SK-N-MC (cell line): Measurements from ENCODE around the gene PPP2CA.
"Not testable (repeated sequence)": the region's sequence is repeated elsewhere in the genome, so short reads cannot be mapped to it uniquely, and the experiment has no call there.

ENCODE experiments used
- DNase-seq: peaks from one replicate; pipeline ENCODE4 v3.0.0-alpha.2; 2011; ENCODE audit warnings: low read depth, low spot score
- H3K27ac ChIP-seq: fragments of 200-600 bp; sonication (generic); 2 replicates; pipeline ENCODE4 v1.5.1; 2016; ENCODE audit warnings: mixed run types
- H3K36me3 ChIP-seq: fragments of 200-600 bp; sonication (generic); 2 replicates; pipeline ENCODE4 v1.6.1; 2017; ENCODE audit warnings: antibody characterized with exemption, low read length, mixed read lengths; ENCODE audit not compliant: insufficient read depth
- H3K4me3 ChIP-seq: fragments of 200-600 bp; sonication (generic); 2 replicates; pipeline ENCODE4 v1.5.1; 2016
- H3K9ac ChIP-seq: fragments of 200-600 bp; sonication (generic); 2 replicates; pipeline ENCODE4 v1.8.0; 2017; ENCODE audit warnings: mixed run types, mixed read lengths; ENCODE audit not compliant: insufficient read length
- H3K9me3 ChIP-seq: fragments of 200-600 bp; sonication (generic); 2 replicates; pipeline ENCODE4 v1.6.1; 2017; ENCODE audit warnings: low read depth, mild to moderate bottlenecking, antibody characterized with exemption, low read length, moderate library complexity, mixed read lengths
- EZH2 ChIP-seq: fragments of 200-600 bp; sonication (generic); IDR thresholded peaks from one replicate; pipeline ENCODE4 v1.6.1; 2017; ENCODE audit warnings: antibody characterized with exemption
- FOXP2 ChIP-seq: optimal IDR thresholded peaks from 2 replicates; pipeline ENCODE3; 2011; ENCODE audit warnings: mild to moderate bottlenecking, moderate library complexity; ENCODE audit not compliant: insufficient read depth; ENCODE audit errors: extremely low read length, control extremely low read depth
- POLR2AphosphoS5 ChIP-seq: IDR thresholded peaks from 2 replicates; pipeline ENCODE4 v1.6.1; 2012; ENCODE audit warnings: mild to moderate bottlenecking, low read depth, low read length, borderline replicate concordance

The PPP2CA gene

GRCh38 chr5:134225780-134226440, at the start of gene PPP2CA:
PPP2CA (minus strand) TSS chr5:134226073; CDS start chr5:134225861, 212 bp downstream.
- peak; percentile 93 for DNase-seq
- Histone ChIP-seq H3K36me3 (peaks cover 35% of the 10 kb centered on the region), H3K4me3 (peak within 1 kb of the TSS; percentile 92), H3K9me3 (no peaks in the 10 kb centered on the region), H3K27ac (peak within 1 kb of the TSS; percentile 90), H3K9ac (peak within 1 kb of the TSS; percentile 98)
- TF ChIP-seq EZH2 (no peak), FOXP2 (peak; percentile 47), POLR2AphosphoS5 (peak; percentile 86)

GRCh38 chr5:134273642-134274395, 47.9 kb upstream of the PPP2CA start:
- Histone ChIP-seq H3K9me3 (no peaks in the 10 kb centered on the region), H3K9ac (no peak overlapping the region), H3K36me3 (no peaks in the 10 kb centered on the region), H3K27ac (no peak overlapping the region), H3K4me3 (no peak overlapping the region)
- DNase-seq, result no peak
- no peak for TF ChIP-seq FOXP2
- no peak for TF ChIP-seq EZH2
- TF ChIP-seq POLR2AphosphoS5, result no peak

- no peaks in the 10 kb centered on the region for H3K36me3 ChIP-seq
- H3K4me3 ChIP-seq, result no peak overlapping the region
- DNase-seq, result no peak
- no peak overlapping the region for H3K9ac ChIP-seq
- no peaks in the 10 kb centered on the region for H3K9me3 ChIP-seq
- no peak overlapping the region for H3K27ac ChIP-seq
- no peak for TF ChIP-seq EZH2
- TF ChIP-seq POLR2AphosphoS5, result no peak
- no peak for TF ChIP-seq FOXP2
Measured at GRCh38 chr5:134271059-134271458, 45.2 kb upstream of the PPP2CA start.

GRCh38 chr5:134268919-134269318, 43.0 kb upstream of the PPP2CA start:
- no peak for DNase-seq
- Histone ChIP-seq H3K9me3 (no peaks in the 10 kb centered on the region), H3K27ac (no peak overlapping the region), H3K4me3 (no peak overlapping the region), H3K36me3 (no peaks in the 10 kb centered on the region), H3K9ac (no peak overlapping the region)
- no peak for TF ChIP-seq FOXP2
- no peak for TF ChIP-seq EZH2
- TF ChIP-seq POLR2AphosphoS5, result no peak

DNA sequence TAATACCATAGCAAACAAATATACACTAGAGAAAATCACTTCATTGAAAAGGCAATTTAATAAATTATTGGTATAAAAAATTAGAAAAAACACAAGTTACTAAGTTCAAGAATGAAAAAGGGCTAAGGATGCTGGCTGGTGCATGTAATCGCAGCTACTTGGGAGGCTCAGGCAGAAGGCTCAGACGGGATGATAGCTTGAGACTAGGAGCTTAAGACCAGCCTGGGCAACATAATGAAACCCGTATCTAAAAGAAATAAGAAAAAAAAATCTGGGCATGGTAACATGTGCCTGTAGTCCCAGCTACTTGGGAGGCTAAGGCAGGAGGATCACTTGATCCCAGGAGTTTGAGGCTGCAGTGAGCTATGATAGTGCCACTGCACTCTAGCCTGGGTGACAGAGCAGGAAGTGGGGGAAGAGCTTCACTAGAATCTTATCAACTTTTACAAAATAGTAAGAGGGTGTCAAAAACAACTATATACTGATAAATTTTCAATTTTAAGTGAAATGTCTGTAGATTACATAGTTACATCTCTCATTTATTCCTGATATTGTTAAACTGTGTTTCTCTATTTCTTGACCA, 42.2 kb upstream of the PPP2CA start:
- Histone ChIP-seq H3K9ac (no peak overlapping the region), H3K4me3 (no peak overlapping the region), H3K27ac (no peak overlapping the region), H3K36me3 (no peaks in the 10 kb centered on the region), H3K9me3 (no peaks in the 10 kb centered on the region)
- no peak for DNase-seq
- no peak for TF ChIP-seq POLR2AphosphoS5
- TF ChIP-seq EZH2, result no peak
- no peak for TF ChIP-seq FOXP2

- DNase-seq, result no peak
- Histone ChIP-seq H3K27ac (no peak overlapping the region), H3K4me3 (no peak overlapping the region), H3K9ac (no peak overlapping the region), H3K36me3 (no peaks in the 10 kb centered on the region), H3K9me3 (no peaks in the 10 kb centered on the region)
- TF ChIP-seq EZH2 (no peak), FOXP2 (no peak), POLR2AphosphoS5 (no peak)
Measured at GRCh38 chr5:134267366-134268018, 41.6 kb upstream of the PPP2CA start.

DNA sequence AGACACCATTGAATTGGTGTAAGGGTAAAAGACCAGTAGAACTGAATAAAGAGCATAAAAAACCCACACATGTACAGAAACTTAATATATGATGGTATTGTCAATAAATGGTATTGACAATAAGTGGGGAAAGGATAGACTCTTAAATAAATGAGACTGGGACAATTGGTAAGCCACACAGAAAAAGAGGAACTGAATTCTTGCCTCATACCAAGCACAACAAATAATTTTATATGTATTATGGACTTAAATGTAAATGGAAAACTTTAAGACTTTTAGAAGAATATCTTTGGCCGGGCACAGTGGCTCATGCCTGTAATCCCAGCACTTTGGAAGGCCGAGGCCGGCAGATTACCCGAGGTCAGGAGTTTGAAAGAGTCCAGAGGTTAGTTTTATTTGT, 37.9 kb upstream of the PPP2CA start:
- no peak for DNase-seq
- no peaks in the 10 kb centered on the region for H3K36me3 ChIP-seq

GRCh38 chr5:134262629-134263028, 36.8 kb upstream of the PPP2CA start:
- H3K27ac ChIP-seq, H3K9ac ChIP-seq, H3K9me3 ChIP-seq, H3K36me3 ChIP-seq, DNase-seq, H3K4me3 ChIP-seq: not testable (repeated sequence)

More for the DNA sequence above, 37.9 kb upstream of the PPP2CA start:
- no peaks in the 10 kb centered on the region for H3K9me3 ChIP-seq
- H3K9ac ChIP-seq, result no peak overlapping the region
- no peak overlapping the region for H3K4me3 ChIP-seq
- TF ChIP-seq FOXP2, result no peak
- no peak for TF ChIP-seq EZH2
- no peak overlapping the region for H3K27ac ChIP-seq
